Loucy (cell line): ENCODE data around the gene DPH3.

ENCODE experiments used
- CTCF ChIP-seq: fragments of 200-600 bp; sonication (generic); conservative IDR thresholded peaks from 2 replicates; pipeline ENCODE4 v1.5.1; 2014; ENCODE audit warnings: mild to moderate bottlenecking, antibody characterized with exemption, low read length
- EZH2phosphoT487 ChIP-seq: fragments of 200-600 bp; IDR thresholded peaks from 2 replicates; pipeline ENCODE4 v1.6.1; 2018; ENCODE audit warnings: antibody characterized with exemption, mild to moderate bottlenecking, moderate library complexity, borderline replicate concordance

- TF ChIP-seq CTCF (no peak), EZH2phosphoT487 (no peak)
These were observed 40.4 kb downstream of the DPH3 start for GRCh38 chr3:16224325-16224724.
